HG03108 (cell line): Measurements from ENCODE around the gene PTPRN2.
"Not testable (repeated sequence)": the region's sequence is repeated elsewhere in the genome, so short reads cannot be mapped to it uniquely, and the experiment has no call there.

ENCODE experiments used
- ATAC-seq: cut with Tn5 transposase; IDR thresholded peaks from one replicate; pipeline ENCODE4 v1.9.1; 2021; ENCODE audit warnings: moderate library complexity; ENCODE audit not compliant: unreplicated experiment

The PTPRN2 gene

GRCh38 chr7:158260567-158261361 lies 326.9 kb downstream of the PTPRN2 start:
- no peak for ATAC-seq

DNA sequence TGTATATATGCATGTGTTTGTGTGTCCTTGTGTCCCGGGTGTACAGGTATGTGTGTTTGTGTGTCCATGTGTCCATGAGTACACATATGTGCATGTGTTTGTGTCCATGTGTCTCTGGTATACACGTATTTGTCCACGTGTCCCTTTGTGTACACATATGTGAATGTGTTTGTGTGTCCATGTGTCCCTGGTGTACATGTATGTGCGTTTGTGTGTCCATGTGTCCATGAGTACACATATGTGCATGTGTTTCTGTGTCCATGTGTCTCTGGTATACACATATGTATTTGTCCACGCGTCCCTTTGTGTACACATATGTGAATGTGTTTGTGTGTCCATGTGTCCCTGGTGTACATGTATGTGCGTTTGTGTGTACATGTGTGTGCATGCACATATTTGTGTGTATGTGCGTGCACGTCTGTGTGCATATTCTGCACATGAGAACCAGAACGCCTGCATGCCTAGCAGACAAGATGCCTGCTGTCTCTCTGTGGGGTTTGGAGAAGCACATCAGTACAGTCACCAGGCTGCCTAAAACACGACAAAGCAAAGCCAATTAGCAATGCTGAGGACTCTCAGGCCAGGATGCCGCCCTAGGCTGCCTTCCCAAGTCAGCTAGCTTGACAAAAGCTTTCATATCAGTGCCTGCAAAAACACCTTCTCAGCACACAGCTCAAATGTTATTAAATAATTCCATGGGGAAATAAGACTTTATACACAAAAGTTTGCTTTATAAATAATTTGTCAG lies 327.8 kb downstream of the PTPRN2 start:
- ATAC-seq: no peak

DNA sequence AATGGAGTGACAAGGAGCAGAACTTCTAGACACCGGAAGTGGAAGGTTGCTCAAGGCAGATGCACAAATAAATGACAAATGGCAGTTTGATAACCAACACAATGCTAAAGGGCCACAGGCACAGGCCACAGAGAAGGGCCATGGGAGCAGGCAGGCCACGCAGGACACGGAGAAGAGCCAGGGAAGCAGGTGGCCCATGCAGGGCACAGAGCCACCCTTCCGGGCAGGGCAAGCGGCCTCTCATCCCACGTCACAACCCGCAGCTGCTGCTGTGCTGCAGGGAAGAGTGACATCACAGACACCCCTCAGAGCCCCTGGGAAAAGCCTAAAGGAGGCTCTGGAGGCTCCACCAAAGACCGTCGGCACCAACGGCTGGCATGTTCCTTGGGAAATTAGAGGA lies 328.5 kb downstream of the PTPRN2 start:
- ATAC-seq: no peak

DNA sequence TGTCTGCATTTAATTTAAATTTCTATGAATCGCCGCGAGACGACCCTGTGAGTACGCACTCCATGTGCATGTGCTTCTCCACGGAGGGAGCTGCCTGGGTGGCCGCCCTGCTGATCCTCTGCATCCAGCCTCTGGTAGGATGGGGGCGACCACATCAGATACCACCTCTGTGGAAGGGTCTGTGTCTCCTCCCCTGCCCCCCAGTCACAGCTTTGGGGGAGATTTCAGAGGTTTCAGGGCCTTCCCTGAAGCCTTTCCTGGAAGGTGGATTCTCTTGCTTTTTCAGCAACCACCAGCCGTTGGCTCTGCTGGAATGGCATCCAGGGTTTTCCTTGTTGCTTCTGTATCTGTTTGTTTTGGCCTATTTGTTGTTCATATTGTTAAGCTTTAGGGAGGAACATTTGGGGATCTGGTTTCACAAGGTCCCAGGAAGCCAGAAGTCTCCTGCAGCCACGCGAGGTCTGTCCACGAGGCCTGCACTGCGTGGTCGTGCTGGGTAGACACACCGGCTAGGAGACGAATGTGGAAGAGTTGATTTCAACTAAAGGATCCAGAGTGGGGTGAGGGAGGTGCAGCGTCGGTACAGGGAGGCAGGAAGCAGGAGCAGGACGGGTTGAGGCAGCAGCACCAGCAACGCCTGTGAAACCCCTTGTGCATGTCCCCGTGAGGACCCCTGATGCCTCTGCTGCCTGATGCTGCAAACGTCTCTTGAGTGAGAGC lies 329.1 kb downstream of the PTPRN2 start:
- no peak for ATAC-seq

DNA sequence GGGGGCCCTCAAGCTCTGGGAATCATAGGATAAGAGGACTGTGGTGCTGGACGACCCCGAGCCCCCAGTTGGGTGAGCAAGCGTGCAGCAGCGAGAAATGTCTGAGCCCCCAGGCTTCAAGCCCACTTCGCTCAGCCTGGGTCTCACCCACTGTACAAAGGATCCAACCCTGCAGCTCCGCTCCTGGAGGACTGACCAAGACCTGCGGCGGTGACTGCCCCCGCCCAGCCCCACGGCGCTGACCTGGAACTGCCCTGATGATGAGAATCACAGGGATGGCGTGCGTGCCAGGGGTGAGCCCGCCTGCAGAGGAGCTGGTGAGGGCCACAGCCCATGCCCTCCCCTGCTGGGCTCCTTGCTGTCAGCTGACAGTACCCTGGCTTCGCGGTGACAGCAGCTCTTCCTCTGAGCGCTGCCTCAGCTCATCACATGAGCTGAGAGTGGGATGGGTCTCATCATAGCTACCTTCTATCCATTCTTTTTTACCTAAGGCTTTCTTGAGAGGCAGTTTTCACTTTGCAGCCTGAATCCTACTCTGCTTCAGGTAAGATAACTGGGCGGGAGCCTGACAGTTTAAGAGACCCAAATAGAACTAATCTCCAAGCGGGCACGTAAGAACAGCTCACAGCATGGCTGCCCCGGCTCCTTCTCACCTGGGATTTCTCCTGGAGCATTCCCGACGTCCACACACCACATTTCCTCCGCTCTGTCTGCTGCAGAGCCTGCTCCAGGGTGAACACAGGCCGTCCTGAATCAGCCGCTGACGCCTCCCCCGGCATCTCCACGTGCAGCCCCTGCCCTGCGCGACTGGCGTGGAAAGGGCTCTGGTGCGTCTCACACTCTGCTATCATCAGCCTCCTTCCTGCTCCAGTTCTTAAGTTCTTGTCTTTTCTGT lies 329.9 kb downstream of the PTPRN2 start:
- no peak for ATAC-seq

DNA sequence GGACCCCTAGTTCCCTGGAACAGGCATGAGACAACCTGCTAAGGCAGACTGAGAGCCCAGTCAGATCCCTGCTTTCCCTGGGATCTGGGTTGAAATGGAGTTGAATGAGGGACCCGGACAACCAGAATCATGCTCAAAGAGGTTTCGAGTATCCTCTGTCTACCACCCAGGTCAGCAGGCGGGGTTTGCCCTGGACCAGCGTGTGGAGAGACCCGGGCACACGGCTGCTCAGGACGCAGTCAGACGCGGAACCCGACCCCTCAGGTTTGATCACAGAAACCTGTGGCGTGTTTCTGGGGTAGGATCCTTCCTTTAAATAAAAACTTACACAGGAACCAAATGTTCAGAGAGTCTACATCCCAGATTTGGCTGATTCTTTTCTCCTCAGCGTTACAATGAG lies 330.6 kb downstream of the PTPRN2 start:
- no peak for ATAC-seq

DNA sequence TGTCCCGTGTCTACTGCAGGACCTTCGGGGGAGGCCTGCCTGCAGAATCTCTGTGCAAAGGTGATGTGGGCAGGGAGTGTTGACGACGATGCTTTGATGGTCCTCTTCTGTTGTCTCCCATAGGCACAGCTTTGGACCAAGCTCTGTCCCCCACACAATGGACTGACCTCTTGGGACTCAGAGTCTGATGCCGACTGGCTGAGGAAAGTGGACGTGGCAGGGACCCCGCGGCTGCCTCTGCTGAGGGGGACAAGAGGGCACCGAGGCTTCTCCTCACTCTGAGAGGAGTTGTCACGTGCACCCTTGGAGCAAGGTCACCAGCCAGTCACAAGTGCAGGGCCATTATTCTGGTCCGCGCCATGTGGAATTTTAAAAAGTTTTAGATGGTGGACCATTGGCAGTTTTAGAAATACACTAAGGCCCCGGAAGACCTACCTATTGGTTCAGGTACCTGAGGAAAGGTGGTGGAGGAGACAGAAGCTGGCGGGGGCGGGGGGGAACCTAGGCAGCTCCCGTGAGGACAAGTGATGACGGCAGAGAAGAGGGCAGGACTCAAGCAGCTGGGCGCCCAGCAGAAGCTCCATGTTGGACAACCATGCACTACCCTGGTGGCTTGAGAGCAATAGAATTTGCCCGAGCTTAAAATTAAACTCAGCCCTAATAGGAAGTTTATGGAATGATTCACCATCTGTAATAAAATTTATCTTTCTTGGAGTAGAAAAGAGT lies 331.4 kb downstream of the PTPRN2 start:
- no peak for ATAC-seq

DNA sequence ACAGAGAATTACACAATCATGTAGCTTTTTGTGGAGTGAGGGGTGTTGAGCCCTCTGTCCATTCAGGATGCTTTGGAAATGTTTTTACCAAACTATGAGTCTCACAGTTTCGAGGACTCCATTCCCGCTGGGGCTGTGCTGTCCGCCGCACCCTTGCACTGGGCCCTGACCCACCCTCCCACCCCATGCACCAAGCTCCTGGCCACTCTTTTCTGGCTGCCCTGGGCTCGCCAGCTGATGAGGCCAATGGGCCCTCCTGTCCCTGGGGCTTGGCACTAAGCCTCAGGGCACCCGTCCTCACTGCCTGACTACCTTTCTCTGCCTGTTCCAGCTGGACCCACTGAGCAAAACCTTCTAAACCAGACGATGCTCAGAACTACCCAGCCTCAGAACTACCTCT lies 332.1 kb downstream of the PTPRN2 start:
- no peak for ATAC-seq

DNA sequence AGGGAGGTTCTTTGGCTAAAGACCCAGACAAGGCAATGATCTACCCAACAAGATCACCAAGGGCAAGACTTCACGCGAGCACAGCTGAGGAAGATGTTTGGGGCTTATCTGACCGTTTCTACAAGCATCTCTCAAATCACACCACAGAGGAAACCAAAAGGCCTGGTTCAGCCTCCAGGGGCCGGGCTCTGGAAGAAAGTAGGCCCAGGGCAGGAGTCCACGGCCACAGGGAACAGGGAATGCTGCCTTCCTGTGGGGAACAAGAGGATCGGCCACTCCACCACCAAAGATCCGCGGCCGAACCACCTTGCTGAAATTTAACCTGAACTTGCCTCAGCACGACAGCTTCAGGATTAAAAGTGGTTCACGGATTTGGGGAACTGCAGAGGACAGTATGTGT lies 332.5 kb downstream of the PTPRN2 start:
- ATAC-seq: no peak

- not testable (repeated sequence) for ATAC-seq
Observed at GRCh38 chr7:158253670-158254045, 334.0 kb downstream of the PTPRN2 start.

GRCh38 chr7:158252837-158253669 lies 334.6 kb downstream of the PTPRN2 start:
- no peak for ATAC-seq

DNA sequence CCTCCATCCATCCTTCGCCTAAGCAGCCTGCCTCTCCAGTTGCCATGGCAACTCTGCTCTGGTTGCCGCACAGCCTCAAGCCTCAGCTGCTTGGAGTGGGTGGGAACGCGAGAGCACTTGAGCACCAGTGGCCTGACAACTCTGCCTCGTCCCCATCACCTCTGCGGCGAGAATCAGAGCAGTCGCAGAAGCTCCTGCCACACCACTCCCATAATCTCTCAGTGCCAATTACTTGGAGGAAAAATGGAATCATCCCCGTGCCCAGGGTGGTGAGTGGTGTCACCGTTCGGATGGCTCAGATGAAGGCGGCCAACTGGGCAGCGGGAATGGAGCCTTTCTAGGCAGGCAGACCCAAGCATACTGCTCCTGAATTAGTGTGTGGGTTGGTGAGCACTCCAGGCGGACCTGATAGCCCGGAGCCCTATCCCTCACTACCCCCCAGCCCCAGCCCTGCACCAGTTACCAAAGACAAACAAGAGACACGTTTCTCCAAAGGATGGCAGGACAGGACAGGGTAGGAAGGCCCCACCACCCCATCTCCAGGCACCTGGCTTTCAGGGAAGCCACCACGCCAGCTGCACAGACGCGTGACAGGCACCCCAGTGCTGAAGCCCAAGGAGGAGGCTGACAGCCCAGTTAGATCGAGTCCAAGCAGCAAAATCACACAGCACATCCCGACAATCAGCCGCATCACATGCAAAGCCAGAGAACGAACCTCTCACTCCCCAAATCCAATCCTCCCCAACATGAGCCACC lies 335.4 kb downstream of the PTPRN2 start:
- no peak for ATAC-seq

DNA sequence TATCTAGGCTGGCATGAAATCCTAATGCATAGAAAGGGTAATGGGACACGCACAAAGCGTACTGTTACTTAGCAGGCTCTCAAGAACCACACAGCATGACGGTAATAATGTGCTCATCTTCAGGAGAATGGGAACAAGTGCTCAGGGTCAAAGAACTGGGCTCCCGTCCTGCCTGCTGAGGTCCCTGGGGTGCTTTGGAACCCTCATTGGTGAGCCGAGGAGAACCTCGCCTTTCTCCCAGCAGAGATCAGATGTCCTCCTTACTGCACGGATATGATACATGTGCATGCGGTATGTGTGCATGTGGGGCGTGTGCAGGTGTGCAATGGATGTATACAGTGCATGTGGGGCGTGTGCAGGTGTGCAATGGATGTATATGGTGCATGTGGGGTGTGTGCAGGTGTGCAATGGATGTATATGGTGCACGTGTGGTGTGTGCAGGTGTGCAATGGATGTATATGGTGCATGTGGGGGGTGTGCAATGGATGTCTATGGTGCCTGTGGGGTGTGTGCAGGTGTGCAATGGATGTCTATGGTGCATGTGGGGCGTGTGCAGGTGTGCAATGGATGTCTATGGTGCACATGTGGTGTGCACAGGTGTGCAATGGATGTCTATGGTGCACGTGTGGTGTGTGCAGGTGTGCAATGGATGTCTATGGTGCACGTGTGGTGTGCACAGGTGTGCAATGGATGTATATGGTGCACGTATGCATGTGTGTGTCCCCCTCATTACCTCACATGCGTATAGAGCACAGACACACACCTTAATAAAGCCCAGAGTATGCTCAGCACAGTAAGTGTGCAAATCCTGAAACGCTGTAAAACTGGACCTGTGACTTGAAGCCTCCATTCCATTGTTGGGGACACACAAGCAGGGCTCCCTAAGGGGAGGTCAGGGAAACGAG lies 336.3 kb downstream of the PTPRN2 start:
- no peak for ATAC-seq

- no peak for ATAC-seq
Observed at GRCh38 chr7:158249692-158250091, 337.9 kb downstream of the PTPRN2 start.

DNA sequence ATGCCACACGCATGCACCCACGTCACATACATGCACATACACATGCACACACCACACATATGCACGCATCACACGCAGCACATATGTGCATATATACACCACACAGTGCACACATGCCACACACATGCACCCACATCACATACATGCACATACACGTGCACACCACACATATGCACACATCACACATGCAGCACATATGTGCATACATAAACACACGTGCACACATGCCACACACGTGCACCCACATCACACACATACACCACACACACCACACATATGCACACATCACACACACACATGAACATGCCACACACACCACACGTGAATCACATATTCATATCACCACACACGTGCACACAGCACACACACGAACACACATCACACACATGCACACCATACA lies 338.8 kb downstream of the PTPRN2 start:
- no peak for ATAC-seq

GRCh38 chr7:158247758-158248487 lies 339.7 kb downstream of the PTPRN2 start:
- no peak for ATAC-seq
